Ureter (tissue), 1 donor: ENCODE measurements around the gene BCAS3. TPM values are rescaled to one million over a fixed set of nuclear protein-coding genes. Genes with fewer than 3 reads are reported as not detected.
"Not testable (repeated sequence)": the region's sequence is repeated elsewhere in the genome, so short reads cannot be mapped to it uniquely, and the experiment has no call there.

Experiments used
- DNase-seq: peaks from one replicate; pipeline ENCODE4 v3.0.0-alpha.2; 2020; ENCODE audit warnings: low spot score
- total RNA-seq: library from RNA; stranded (reverse); gene quantifications from one replicate; pipeline ENCODE4 v1.2.4, GENCODE V29; 2023
- donor health status: DM: yes; HTN: yes; CAD: no.

BCAS3 gene
- total RNA-seq, 1 donor from 2014 or later = 57.9 TPM

- no peak for DNase-seq
These were observed 660.5 kb downstream of the BCAS3 start for GRCh38 chr17:61338000-61338798.

- no peak for DNase-seq
These were observed 661.3 kb downstream of the BCAS3 start for GRCh38 chr17:61338874-61339478.

DNA sequence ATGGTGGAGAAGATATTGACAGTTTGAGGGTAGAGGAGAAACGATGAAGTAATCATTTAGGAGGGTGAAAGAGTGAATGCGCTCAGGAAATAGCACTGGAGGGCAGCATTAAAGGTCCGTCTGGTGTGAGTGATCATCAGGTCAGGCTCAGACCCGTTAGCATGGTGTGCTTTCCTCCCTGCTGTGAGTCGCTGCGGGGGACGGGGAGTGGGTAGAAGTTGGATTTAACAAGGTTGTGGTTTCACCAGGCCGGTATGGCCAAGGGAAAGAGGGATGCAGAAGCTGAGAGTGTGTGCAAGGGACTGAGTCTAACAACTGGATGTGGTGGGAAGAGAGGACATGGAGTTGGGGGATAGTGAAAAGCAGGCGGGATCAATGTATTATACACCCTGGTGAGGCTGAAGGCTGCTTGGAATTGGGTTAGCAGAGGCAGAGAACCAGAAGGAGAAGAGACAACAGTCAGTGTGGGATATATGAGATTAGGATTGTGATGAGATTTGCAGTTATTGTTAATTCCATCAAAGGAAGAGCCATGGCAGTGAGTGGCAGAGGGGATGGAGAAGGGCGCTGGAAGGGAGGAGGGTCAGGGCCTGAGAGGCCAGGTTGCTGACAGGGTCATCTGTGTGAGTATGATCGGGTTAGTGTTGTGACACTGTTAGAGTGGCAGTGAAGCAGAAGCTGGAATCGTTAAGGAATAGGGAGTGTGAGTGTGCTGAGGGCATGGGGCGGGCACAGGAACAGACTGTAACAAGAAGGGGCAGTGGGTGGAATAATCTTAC lies 663.0 kb downstream of the BCAS3 start:
- no peak for DNase-seq

DNA sequence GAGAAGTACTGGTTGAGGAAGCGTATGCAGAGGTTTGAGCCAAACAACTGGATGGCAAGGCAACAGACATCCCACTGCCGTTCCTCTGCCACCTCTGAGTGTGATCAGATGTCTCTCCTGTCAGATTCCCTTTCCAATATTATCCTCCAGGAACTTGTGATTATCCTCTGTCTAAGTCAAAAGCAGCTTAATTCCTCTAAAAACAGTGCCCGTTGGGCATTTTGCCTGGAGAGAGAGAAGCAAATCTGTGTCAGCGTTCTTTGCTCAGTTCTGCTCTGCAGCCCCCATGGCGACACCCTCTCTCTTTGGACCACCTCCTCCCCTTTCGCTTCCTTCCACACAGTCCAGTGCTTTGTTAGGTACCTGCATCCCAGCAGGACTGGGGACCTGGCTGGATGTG lies 665.9 kb downstream of the BCAS3 start:
- DNase-seq = no peak

DNA sequence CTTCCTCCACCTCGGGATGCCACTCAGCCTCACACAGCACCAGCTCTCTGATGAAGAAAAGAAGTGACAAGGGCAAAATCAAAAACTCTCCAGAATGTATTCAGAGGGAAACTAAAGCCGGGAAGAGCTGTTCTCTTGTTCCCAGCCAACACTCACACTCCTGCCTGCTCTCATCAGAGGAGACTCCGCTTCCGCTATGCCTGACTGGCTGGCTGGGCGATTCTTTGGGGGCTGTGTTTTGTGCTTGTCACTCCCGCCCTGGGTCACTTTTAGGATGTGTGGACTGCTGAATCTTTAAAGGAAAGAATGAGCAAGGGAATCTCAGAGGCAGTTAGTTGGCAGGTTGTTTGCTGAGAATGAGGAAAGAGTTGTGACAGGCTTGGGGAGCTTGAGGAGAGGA lies 667.4 kb downstream of the BCAS3 start:
- DNase-seq = no peak

GRCh38 chr17:61345825-61346666 lies 668.4 kb downstream of the BCAS3 start:
- DNase-seq = no peak

DNA sequence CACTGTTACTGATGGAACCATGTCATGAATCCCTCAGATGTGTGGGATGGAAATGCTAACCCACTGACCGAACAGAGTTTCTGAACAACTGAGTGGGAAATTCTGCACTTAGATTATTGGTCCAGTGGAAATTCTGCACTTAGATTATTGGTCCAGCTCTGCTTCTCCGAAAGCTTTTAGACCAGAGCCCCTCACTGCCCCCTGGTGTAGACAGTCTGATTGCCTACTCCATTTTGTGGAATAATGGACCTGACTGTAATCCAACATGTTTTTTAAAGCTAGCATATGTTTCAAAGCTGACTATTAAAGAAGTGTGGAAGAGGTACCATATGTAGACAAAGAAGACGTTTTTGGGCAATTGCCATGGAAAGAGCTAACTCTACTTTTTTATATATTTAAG lies 671.7 kb downstream of the BCAS3 start:
- no peak for DNase-seq

GRCh38 chr17:61351745-61352407 lies 674.2 kb downstream of the BCAS3 start:
- DNase-seq = no peak

GRCh38 chr17:61352408-61352770 lies 674.7 kb downstream of the BCAS3 start:
- DNase-seq = no peak

GRCh38 chr17:61352781-61353491 lies 675.3 kb downstream of the BCAS3 start:
- DNase-seq = no peak

GRCh38 chr17:61353615-61354014 lies 676.0 kb downstream of the BCAS3 start:
- peak; percentile 81 for DNase-seq

DNA sequence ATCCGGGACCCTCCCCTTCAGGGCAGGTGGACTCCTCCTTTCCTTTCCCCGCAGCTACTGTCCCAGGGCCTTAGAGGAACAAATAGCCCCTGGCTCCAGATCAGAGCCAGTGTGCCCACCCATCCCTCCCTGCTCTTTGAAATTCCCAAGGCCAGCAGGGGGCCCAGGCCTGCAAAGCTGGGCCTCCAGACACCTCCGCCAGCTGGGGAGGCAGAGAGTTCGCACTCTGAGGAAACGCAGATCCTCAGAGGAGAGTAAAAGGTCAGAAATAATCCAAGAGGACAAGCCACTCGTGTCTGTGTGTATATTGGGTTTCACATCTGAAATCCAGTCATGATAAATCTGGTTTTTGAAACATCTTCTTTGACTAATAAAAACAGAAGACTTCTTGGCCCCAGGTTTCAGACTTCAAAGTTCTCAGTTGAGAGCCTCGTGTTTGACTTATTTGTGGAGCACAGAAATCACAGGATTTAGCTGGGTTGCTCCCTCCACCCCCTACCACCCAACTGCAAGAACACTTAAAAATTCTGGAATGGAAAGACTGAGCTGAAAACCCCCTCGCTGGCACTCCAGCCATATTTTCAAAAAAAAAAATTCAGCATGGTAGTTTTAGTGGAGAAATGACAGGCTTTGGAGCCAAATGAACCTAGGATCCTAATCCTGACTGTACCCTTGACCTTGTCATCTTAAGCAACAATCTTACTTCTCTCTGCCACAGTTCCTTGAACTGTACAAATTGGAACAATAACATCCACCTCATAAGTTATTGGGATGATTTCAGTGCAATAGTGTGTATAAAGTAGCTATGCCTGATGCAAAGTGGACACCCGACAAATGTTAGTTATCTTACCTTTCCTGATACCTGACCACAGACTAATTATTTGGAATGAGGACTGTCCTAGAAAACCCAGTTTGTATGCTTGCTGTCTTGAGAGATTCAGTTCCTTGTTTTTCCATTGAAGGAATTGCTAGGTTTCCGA lies 677.5 kb downstream of the BCAS3 start:
- DNase-seq = no peak

DNA sequence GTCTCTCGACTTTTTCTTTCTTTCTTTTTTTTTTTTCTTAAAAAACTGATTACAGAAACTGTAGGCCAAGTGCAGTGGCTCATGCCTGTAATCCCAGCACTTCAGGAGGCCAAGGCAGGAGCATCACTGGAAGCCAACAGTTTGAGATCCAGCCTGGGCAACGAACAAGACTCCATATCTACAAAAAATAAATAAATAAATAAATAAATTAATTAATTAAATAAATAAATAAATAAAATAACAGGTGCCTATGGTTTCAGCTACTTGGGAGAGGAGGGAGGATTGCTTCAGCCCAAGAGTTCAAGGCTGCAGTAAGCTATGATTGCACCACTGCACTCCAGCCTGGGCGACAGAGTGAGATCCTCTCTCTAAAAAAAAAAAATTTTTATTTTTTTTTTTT lies 679.4 kb downstream of the BCAS3 start:
- not testable (repeated sequence) for DNase-seq

DNA sequence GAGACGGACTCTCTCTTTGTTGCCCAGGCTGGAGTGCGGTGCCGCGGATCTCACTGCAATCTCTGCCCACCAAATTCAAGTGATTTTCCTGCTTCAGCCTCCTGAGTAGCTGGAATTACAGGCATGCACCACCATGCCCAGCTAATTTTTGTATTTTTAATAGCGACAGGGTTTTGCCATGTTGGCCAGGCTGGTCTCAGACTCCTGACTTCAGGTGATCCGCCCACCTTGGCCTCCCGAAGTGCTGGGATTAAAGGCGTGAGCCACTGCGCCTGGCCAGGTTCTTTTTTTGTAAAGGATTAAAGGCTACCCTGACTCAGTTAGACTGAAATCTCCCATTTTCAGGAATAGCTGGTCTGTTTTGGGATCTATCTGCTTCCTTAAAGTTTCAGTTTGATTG lies 681.9 kb downstream of the BCAS3 start:
- DNase-seq = not testable (repeated sequence)

- DNase-seq = no peak
These were observed 682.8 kb downstream of the BCAS3 start for GRCh38 chr17:61360318-61360943.

GRCh38 chr17:61361084-61361483 lies 683.4 kb downstream of the BCAS3 start:
- no peak for DNase-seq

GRCh38 chr17:61362396-61362795 lies 684.7 kb downstream of the BCAS3 start:
- no peak for DNase-seq

GRCh38 chr17:61362852-61363600 lies 685.4 kb downstream of the BCAS3 start:
- DNase-seq = no peak
